Measurements from ENCODE around the gene EPHA6. TPM values are rescaled to one million over a fixed set of nuclear protein-coding genes. Genes with fewer than 3 reads are reported as not detected.

EPHA6 gene
- total and polyA plus RNA-seq, 7 experiments from 2014 or later = not detected

GRCh38 chr3:97089621-97090020 is 275.2 kb downstream of the EPHA6 start:
- H3K36me3 Mint-ChIP-seq = no peaks in the 10 kb centered on the region
- no peaks in the 10 kb centered on the region for H3K27me3 ChIP-seq (ENCODE audit: control insufficient read depth in 2 of 2, insufficient read depth in 2 of 2, low read length in 2 of 2)
- ChIA-PET POLR2A (no interaction called here), CTCF (no interaction called here)
- H3K9me3 Mint-ChIP-seq = peaks cover 0 to 9% (median 0%) of the 10 kb centered on the region in 11 donors
- no peak overlapping the region for H3K4me3 ChIP-seq (ENCODE audit: low read length)
- ATAC-seq = no peak
- H3K36me3 ChIP-seq (ENCODE audit: control insufficient read depth in 2 of 3, insufficient read depth in 3 of 3, low read length in 3 of 3) = no peaks in the 10 kb centered on the region
- no peaks in the 10 kb centered on the region for H3K4me1 ChIP-seq (ENCODE audit: control insufficient read depth in 2 of 2, insufficient read depth in 2 of 2, low read length in 2 of 2)
- intact Hi-C loops (cut with micrococcal nuclease) = no loop called here
- H3K27me3 Mint-ChIP-seq = no peaks in the 10 kb centered on the region
- peaks cover 0 to 2% (median 0%) of the 10 kb centered on the region in 3 experiments for H3K9me3 ChIP-seq (ENCODE audit: control insufficient read depth in 2 of 3, low read length in 3 of 3)
- H3K4me3 Mint-ChIP-seq = no peak overlapping the region
- no peak overlapping the region for H3K27ac ChIP-seq (ENCODE audit: low read depth, low read length)
- H3K4me1 Mint-ChIP-seq = no peaks in the 10 kb centered on the region
- DNase-seq = no peak
- no peak overlapping the region for H3K27ac Mint-ChIP-seq

GRCh38 chr3:97102641-97103040 is 288.2 kb downstream of the EPHA6 start:
- H3K9me3 ChIP-seq (ENCODE audit: control insufficient read depth in 2 of 3, low read length in 3 of 3) = no peaks in the 10 kb centered on the region
- ATAC-seq = no peak
- no peak overlapping the region for H3K27ac Mint-ChIP-seq
- H3K9me3 Mint-ChIP-seq = peaks cover 0 to 19% (median 3%) of the 10 kb centered on the region in 11 donors
- H3K27ac ChIP-seq (ENCODE audit: low read depth, low read length) = no peak overlapping the region
- ChIA-PET CTCF (no interaction called here), POLR2A (no interaction called here)
- no peak for DNase-seq
- H3K36me3 ChIP-seq (ENCODE audit: control insufficient read depth in 2 of 3, insufficient read depth in 3 of 3, low read length in 3 of 3) = no peaks in the 10 kb centered on the region
- H3K4me3 ChIP-seq (ENCODE audit: low read length) = no peak overlapping the region
- no peaks in the 10 kb centered on the region for H3K27me3 Mint-ChIP-seq
- no peaks in the 10 kb centered on the region for H3K36me3 Mint-ChIP-seq
- no peak overlapping the region for H3K4me3 Mint-ChIP-seq
- H3K4me1 ChIP-seq (ENCODE audit: control insufficient read depth in 2 of 2, insufficient read depth in 2 of 2, low read length in 2 of 2) = no peaks in the 10 kb centered on the region
- no peaks in the 10 kb centered on the region for H3K27me3 ChIP-seq (ENCODE audit: control insufficient read depth in 2 of 2, insufficient read depth in 2 of 2, low read length in 2 of 2)
- H3K4me1 Mint-ChIP-seq = peaks cover 0 to 1% (median 0%) of the 10 kb centered on the region in 7 donors
- intact Hi-C loops (cut with micrococcal nuclease) = no loop called here

- CTCF ChIA-PET = no interaction called here
- Histone ChIP-seq H3K27me3 (ENCODE audit: control insufficient read depth in 2 of 2, insufficient read depth in 2 of 2, low read length in 2 of 2) (no peaks in the 10 kb centered on the region), H3K36me3 (ENCODE audit: control insufficient read depth in 2 of 3, insufficient read depth in 3 of 3, low read length in 3 of 3) (no peaks in the 10 kb centered on the region), H3K9me3 (ENCODE audit: control insufficient read depth in 2 of 3, low read length in 3 of 3) (no peaks in the 10 kb centered on the region), H3K4me1 (ENCODE audit: control insufficient read depth in 2 of 2, insufficient read depth in 2 of 2, low read length in 2 of 2) (no peaks in the 10 kb centered on the region), H3K27ac (ENCODE audit: low read depth, low read length) (no peak overlapping the region), H3K4me3 (ENCODE audit: low read length) (no peak overlapping the region)
- intact Hi-C loops (cut with micrococcal nuclease) = no loop called here
- no peaks in the 10 kb centered on the region for H3K27me3 Mint-ChIP-seq
- H3K4me1 Mint-ChIP-seq = peaks cover 0 to 1% (median 0%) of the 10 kb centered on the region in 7 donors
- H3K4me3 Mint-ChIP-seq = no peak overlapping the region
- POLR2A ChIA-PET = no interaction called here
- H3K27ac Mint-ChIP-seq = no peak overlapping the region
- DNase-seq (no peak), ATAC-seq (no peak)
- H3K9me3 Mint-ChIP-seq = peaks cover 0 to 19% (median 3%) of the 10 kb centered on the region in 11 donors
- H3K36me3 Mint-ChIP-seq = no peaks in the 10 kb centered on the region
These were observed 291.7 kb downstream of the EPHA6 start for GRCh38 chr3:97105989-97106651.

GRCh38 chr3:97106652-97106989 is 292.2 kb downstream of the EPHA6 start:
- no peak overlapping the region for H3K4me3 Mint-ChIP-seq
- ATAC-seq (no peak), DNase-seq (no peak)
- no peak overlapping the region for H3K4me3 ChIP-seq (ENCODE audit: low read length)
- H3K9me3 ChIP-seq (ENCODE audit: control insufficient read depth in 2 of 3, low read length in 3 of 3) = no peaks in the 10 kb centered on the region
- no peaks in the 10 kb centered on the region for H3K27me3 Mint-ChIP-seq
- no peak overlapping the region for H3K27ac ChIP-seq (ENCODE audit: low read depth, low read length)
- no peak overlapping the region for H3K27ac Mint-ChIP-seq
- H3K9me3 Mint-ChIP-seq = peaks cover 0 to 19% (median 3%) of the 10 kb centered on the region in 11 donors
- ChIA-PET CTCF (no interaction called here), POLR2A (no interaction called here)
- H3K4me1 ChIP-seq (ENCODE audit: control insufficient read depth in 2 of 2, insufficient read depth in 2 of 2, low read length in 2 of 2) = no peaks in the 10 kb centered on the region
- intact Hi-C loops (cut with micrococcal nuclease) = no loop called here
- peaks cover 0 to 1% (median 0%) of the 10 kb centered on the region in 7 donors for H3K4me1 Mint-ChIP-seq
- no peaks in the 10 kb centered on the region for H3K27me3 ChIP-seq (ENCODE audit: control insufficient read depth in 2 of 2, insufficient read depth in 2 of 2, low read length in 2 of 2)
- H3K36me3 Mint-ChIP-seq = no peaks in the 10 kb centered on the region
- no peaks in the 10 kb centered on the region for H3K36me3 ChIP-seq (ENCODE audit: control insufficient read depth in 2 of 3, insufficient read depth in 3 of 3, low read length in 3 of 3)

- Mint-ChIP-seq H3K27ac (no peak overlapping the region), H3K4me3 (no peak overlapping the region), H3K4me1 (peaks cover 0 to 1% (median 0%) of the 10 kb centered on the region in 7 donors), H3K27me3 (no peaks in the 10 kb centered on the region), H3K36me3 (no peaks in the 10 kb centered on the region), H3K9me3 (peaks cover 0 to 13% (median 3%) of the 10 kb centered on the region in 11 donors)
- Histone ChIP-seq H3K4me3 (ENCODE audit: low read length) (no peak overlapping the region), H3K36me3 (ENCODE audit: control insufficient read depth in 2 of 3, insufficient read depth in 3 of 3, low read length in 3 of 3) (no peaks in the 10 kb centered on the region), H3K27me3 (ENCODE audit: control insufficient read depth in 2 of 2, insufficient read depth in 2 of 2, low read length in 2 of 2) (no peaks in the 10 kb centered on the region), H3K27ac (ENCODE audit: low read depth, low read length) (no peak overlapping the region), H3K4me1 (ENCODE audit: control insufficient read depth in 2 of 2, insufficient read depth in 2 of 2, low read length in 2 of 2) (no peaks in the 10 kb centered on the region), H3K9me3 (ENCODE audit: control insufficient read depth in 2 of 3, low read length in 3 of 3) (no peaks in the 10 kb centered on the region)
- CTCF ChIA-PET = no interaction called here
- intact Hi-C loops (cut with micrococcal nuclease) = no loop called here
- no peak for ATAC-seq
- POLR2A ChIA-PET = no interaction called here
- no peak for DNase-seq
These were observed 293.7 kb downstream of the EPHA6 start for GRCh38 chr3:97108136-97108535.

GRCh38 chr3:97111244-97111643 is 296.9 kb downstream of the EPHA6 start:
- POLR2A ChIA-PET = no interaction called here
- H3K4me1 Mint-ChIP-seq = no peaks in the 10 kb centered on the region

GRCh38 chr3:97121386-97121785 is 307.0 kb downstream of the EPHA6 start:
- no peak for DNase-seq

More at GRCh38 chr3:97111244-97111643, 296.9 kb downstream of the EPHA6 start:
- Mint-ChIP-seq H3K36me3 (no peaks in the 10 kb centered on the region), H3K27ac (no peak overlapping the region), H3K4me3 (no peak overlapping the region), H3K27me3 (no peaks in the 10 kb centered on the region), H3K9me3 (peaks cover 0 to 4% (median 0%) of the 10 kb centered on the region in 11 donors)
- H3K27ac ChIP-seq (ENCODE audit: low read depth, low read length) = no peak overlapping the region
- H3K4me3 ChIP-seq (ENCODE audit: low read length) = no peak overlapping the region
- H3K36me3 ChIP-seq (ENCODE audit: control insufficient read depth in 2 of 3, insufficient read depth in 3 of 3, low read length in 3 of 3) = no peaks in the 10 kb centered on the region
- H3K4me1 ChIP-seq (ENCODE audit: control insufficient read depth in 2 of 2, insufficient read depth in 2 of 2, low read length in 2 of 2) = no peaks in the 10 kb centered on the region
- peaks cover 0 to 4% (median 0%) of the 10 kb centered on the region in 3 experiments for H3K9me3 ChIP-seq (ENCODE audit: control insufficient read depth in 2 of 3, low read length in 3 of 3)
- DNase-seq (no peak), ATAC-seq (no peak)
- CTCF ChIA-PET = no interaction called here
- no peaks in the 10 kb centered on the region for H3K27me3 ChIP-seq (ENCODE audit: control insufficient read depth in 2 of 2, insufficient read depth in 2 of 2, low read length in 2 of 2)
- intact Hi-C loops (cut with micrococcal nuclease) = no loop called here

More at GRCh38 chr3:97121386-97121785, 307.0 kb downstream of the EPHA6 start:
- Mint-ChIP-seq H3K27ac (no peak overlapping the region), H3K36me3 (no peaks in the 10 kb centered on the region), H3K27me3 (no peaks in the 10 kb centered on the region), H3K4me1 (no peaks in the 10 kb centered on the region), H3K4me3 (no peak overlapping the region), H3K9me3 (peaks cover 0 to 7% (median 2%) of the 10 kb centered on the region in 11 donors)
- no peak for ATAC-seq
- Histone ChIP-seq H3K9me3 (ENCODE audit: control insufficient read depth in 2 of 3, low read length in 3 of 3) (no peaks in the 10 kb centered on the region), H3K4me1 (ENCODE audit: control insufficient read depth in 2 of 2, insufficient read depth in 2 of 2, low read length in 2 of 2) (no peaks in the 10 kb centered on the region), H3K27ac (ENCODE audit: low read depth, low read length) (no peak overlapping the region), H3K27me3 (ENCODE audit: control insufficient read depth in 2 of 2, insufficient read depth in 2 of 2, low read length in 2 of 2) (no peaks in the 10 kb centered on the region), H3K36me3 (ENCODE audit: control insufficient read depth in 2 of 3, insufficient read depth in 3 of 3, low read length in 3 of 3) (no peaks in the 10 kb centered on the region), H3K4me3 (ENCODE audit: low read length) (no peak overlapping the region)
- ChIA-PET POLR2A (no interaction called here), CTCF (no interaction called here)
- intact Hi-C loops (cut with micrococcal nuclease) = no loop called here

All from naive thymus-derived CD4-positive, alpha-beta T cell (primary cell).